ENCODE measurements around the gene MLIP.

Gene MLIP

GRCh38 chr6:54098450-54099044 is 12.7 kb upstream of the MLIP start:
- DNase-seq (ENCODE audit: low read depth) = no peak

DNA sequence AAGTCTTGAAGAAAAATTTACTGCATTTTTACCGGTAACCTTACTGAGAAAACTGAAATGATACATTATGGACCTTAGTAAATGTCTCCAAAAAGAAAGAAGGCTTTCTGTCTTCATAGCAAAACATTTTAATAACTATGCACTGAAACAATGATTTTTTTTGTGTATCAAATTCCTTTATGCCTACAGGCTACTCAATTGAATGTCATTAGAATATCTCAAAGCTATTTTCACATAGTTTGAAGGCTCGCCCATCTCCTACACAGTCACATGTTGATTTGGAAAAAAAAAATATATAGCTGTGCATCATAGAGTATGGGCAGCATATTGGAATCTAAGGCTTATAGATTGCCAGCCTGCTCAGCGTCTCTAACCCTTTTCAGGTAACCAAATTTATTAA is 12.0 kb upstream of the MLIP start:
- DNase-seq (ENCODE audit: low read depth) = no peak

GRCh38 chr6:54100411-54101006 is 10.7 kb upstream of the MLIP start:
- DNase-seq (ENCODE audit: low read depth) = no peak

DNA sequence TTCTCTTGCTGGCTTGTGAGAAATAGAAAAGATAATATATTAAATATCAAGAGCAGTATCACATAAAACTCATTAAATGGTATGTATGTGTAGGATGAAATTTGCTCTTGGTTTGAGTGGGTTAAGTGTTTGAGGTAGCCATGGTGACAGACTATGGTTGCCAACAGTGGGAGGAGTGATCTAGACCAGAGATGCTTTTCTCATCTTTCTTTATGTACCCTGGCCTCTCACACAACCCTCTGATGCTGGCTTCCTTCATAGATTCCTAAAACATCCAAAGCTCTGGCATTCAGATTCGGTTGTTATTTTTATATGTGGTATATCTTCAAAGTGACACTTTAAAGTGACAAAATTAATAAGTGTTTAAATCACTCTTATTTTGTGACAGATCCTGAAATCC is 9.0 kb upstream of the MLIP start:
- DNase-seq (ENCODE audit: low read depth) = no peak

DNA sequence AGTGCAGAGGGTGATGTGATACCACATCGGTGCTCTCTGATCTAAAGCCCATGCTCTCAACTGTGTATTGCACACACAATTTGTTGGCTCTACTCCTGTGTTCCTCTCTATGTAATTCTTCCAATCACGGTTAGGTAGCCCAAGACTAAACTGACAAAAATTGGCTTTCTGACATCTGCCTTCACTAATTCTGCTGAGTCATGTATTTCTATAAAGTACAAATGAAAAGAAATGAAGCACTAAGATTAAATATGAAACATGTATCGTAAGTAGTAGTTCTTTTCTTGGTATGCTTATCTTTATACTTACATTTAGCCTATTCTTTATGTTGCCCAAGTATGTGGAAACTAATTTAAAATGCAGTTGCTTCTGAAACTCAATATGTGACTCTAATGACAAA is 7.7 kb upstream of the MLIP start:
- DNase-seq (ENCODE audit: low read depth) = no peak

DNA sequence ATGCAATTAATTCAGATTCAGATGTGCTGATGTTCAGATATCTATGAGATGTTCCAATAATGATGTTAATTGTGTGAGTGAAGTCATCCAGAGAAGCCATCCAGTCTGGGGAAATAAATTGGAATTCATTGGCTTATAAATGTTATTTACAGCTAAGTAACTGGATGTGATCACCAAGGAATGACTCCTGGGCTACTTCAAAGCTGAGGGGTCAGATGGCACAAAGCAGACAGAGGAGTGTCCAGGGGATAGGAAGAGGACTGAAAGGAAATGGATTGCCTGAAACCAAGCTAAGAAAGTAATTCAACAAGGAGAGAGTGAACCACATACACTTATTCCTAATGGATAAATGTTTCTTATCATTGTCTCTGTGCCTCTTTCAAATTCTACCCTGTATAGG is 4.5 kb upstream of the MLIP start:
- DNase-seq (ENCODE audit: low read depth) = no peak

DNA sequence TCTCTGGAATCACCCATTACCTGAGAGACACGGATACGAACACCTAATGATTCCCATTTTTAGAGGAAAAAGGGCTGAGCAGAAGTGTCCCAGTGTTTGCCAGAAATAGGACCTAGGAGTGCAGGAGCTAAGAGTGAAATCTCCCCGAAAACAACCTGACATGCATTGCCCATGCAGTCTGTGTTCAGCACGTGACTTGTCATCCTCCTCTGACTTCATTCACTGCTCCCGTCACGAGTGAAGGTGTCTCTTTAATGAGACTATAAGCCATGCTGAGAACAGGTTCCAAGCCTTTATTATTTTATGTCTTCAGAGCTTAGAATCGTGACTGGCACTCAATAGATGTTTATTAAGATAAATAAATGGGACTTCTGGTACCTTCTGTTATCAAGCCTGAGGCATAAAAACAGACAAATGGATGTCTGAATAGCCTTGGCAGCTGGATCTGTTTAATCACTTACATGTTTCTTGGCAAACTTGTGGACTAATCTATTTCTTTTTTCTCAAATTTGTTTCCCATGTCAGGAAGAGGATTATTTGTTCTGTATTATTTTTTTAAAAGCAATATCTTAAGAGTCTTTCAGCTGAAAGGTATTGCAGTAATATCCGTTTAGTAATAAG is 3.7 kb upstream of the MLIP start:
- no peak for DNase-seq (ENCODE audit: low read depth)

DNA sequence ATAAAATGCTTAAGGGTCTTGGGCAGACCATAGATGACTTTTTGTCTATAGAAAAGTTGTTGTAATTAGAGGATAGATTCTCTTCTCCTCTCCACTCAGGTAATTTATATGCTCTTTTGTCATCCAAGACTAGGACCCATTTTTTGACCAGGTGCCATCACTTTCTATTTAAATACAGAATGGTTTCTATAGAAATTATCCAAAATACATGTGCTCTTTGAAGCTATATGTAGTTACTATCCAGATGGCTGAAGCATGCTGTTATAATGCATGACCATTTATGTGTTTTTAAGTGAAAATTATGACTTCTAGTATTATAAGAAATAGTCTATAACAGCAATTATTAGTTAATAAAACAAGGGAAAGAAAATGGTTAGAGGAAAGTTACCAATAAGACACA is 3.0 kb upstream of the MLIP start:
- no peak for DNase-seq (ENCODE audit: low read depth)

- no peak for DNase-seq (ENCODE audit: low read depth)
Observed at GRCh38 chr6:54109586-54109985, 1.7 kb upstream of the MLIP start.

DNA sequence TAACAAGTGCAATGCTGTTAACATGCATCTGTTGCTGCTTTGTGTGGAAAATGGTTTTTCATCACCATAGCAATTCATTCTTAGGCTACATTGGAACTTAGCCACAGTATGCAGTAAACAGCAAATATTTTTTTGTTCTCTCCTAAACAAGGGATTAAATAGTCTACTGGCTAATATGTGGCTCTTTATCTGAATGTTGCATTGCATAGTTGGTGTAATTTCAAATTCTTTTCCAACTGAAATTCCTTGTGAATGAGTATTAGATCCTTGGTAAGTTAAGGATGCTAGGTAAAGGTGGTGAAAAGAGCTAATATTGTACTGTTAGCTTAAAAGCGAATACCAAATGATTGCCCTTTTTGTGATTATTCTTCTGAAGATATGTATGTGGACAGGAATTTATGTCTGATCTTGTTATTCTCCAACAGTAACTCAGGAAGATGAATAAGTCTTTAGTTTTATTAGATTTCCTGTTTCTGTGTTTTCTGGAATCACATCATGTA is 958 bp downstream of the MLIP start:
- DNase-seq (ENCODE audit: low read depth) = no peak

GRCh38 chr6:54114991-54115390 is 3.7 kb downstream of the MLIP start:
- DNase-seq (ENCODE audit: low read depth) = no peak

DNA sequence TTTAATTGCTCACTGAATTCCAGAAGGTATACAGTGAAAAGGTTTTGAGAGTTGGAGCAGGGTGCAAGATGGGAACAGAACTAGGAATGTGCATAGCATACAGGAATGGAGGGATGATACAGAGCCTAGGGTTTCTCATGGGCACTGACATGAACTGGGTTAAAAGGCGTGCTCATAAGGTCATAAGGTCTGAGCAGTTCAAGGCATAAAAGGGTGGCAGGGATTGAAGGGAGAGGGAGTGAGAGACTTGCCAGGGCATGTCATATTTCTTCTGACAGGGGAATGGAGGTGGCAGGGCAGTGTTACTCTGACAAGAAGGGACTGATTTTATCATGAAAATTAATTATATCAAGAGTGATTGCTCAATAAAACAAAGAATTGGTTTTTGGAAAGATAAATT is 4.7 kb downstream of the MLIP start:
- no peak for DNase-seq (ENCODE audit: low read depth)

DNA sequence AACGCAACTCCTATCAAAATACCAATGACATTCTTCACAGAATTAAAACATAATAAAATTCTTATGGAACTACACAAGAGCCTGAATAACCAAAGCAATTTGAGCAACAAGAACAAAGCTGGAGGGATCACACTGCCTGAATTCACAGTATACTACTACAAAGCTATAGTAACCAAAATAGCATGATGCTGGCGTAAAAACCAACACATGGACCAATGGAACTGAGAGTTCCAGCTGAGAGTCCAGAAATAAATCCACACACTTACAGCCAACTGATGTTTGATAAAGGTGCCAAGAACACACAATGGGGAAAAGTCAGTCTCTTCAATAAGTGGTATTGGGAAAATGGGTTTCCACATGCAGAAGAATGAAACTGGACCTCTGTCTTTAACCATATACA is 6.9 kb downstream of the MLIP start:
- no peak for DNase-seq (ENCODE audit: low read depth)

DNA sequence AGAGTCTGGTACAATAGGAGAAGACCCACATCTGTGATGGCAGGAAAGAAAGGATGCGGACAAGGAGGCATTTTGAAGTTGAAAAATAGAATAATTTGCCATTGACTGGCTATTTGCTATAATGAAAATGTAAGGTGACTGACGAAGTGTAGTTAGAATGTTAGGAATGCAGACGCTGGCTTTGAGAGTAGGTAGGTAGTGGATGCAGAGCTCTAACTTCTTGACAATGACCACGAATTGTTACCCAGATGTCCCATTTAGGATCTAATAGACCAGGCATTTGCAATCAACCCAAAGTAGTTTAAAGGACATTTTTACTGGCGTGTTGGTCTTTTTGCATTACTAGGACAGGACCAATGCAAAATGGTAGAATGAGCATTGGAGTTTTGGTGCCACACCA is 14.2 kb downstream of the MLIP start:
- no peak for DNase-seq (ENCODE audit: low read depth)

- DNase-seq (ENCODE audit: low read depth) = no peak
Observed at GRCh38 chr6:54130179-54130578, 18.9 kb downstream of the MLIP start.

- no peak for DNase-seq (ENCODE audit: low read depth)
Observed at GRCh38 chr6:54132587-54132986, 21.3 kb downstream of the MLIP start.

DNA sequence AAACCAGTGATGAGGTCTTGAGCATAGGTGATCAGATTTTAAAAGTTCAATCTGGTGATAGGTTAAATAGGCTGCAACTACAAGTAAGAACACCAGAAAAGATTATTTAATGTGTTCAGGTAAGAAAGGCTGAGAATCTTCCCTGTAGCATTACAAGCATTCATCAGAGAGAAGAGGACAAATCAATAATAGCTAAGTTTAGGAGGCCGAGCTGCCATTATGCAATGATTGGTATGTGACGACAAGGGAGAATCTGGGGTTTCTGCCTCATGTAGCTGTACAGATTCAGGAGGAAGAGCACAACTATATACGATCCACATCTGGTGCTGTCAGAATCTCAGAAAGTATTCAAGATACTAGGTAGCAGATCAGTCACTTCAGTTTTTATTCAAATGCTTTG is 21.9 kb downstream of the MLIP start:
- no peak for DNase-seq (ENCODE audit: low read depth)

DNA sequence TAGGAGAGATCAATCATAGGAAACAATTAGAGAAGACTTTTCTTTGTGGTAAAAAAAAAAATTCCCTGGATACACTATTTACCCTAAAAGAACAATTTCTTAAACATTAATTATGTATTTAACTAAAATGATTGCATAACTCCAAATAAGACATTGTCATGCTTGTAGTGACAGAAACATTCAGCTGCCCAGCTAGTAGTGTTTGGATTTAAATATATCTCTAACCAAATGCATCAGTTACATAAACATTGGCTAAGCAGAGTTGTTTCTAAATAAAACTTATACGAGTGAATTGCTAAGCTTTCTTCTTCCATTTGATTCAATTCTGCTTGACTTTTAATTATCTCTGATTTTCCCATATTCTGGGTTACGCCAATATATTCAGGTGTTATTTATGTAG is 23.7 kb downstream of the MLIP start:
- no peak for DNase-seq (ENCODE audit: low read depth)

- no peak for DNase-seq (ENCODE audit: low read depth)
Observed at GRCh38 chr6:54135665-54136369, 24.6 kb downstream of the MLIP start.

- DNase-seq (ENCODE audit: low read depth) = no peak
Observed at GRCh38 chr6:54138795-54139194, 27.6 kb downstream of the MLIP start.

- no peak for DNase-seq (ENCODE audit: low read depth)
Observed at GRCh38 chr6:54140811-54141210, 29.6 kb downstream of the MLIP start.

- no peak for DNase-seq (ENCODE audit: low read depth)
Observed at GRCh38 chr6:54142889-54143519, 31.8 kb downstream of the MLIP start.

- DNase-seq (ENCODE audit: low read depth) = no peak
Observed at GRCh38 chr6:54151861-54152260, 40.6 kb downstream of the MLIP start.
